Tibial nerve (tissue), 4 donors: ENCODE measurements around the gene LAMTOR5.

Source experiments
- CTCF ChIP-seq, 5 experiments: fragments of 200-600 bp in 3 of 5; fragments of 450-650 bp in 2 of 5; sonication (generic) in 3 of 5; IDR thresholded peaks; one replicate each; pipeline ENCODE4 v1.5.1; 2016 to 2019; ENCODE audit warnings: antibody characterized with exemption in 5 of 5, mild to moderate bottlenecking in 3 of 5, moderate library complexity in 2 of 5
- EP300 ChIP-seq, 2 donors: sonication (generic); formaldehyde crosslinking; IDR thresholded peaks; one replicate each; pipeline ENCODE4 v1.6.1; 2017; ENCODE audit warnings: antibody characterized with exemption in 2 of 2, mild to moderate bottlenecking in 1 of 2
- POLR2A ChIP-seq, 2 donors: fragments of 450-650 bp; IDR thresholded peaks; one replicate each; pipeline ENCODE4 v1.6.1; 2017; ENCODE audit warnings: antibody characterized with exemption in 2 of 2, mild to moderate bottlenecking in 2 of 2, moderate library complexity in 2 of 2

- TF ChIP-seq POLR2A (IDR thresholded peaks at IDR 0.05) (no peak), CTCF (IDR thresholded peaks at IDR 0.05) (no peak), EP300 (IDR thresholded peaks at IDR 0.05) (no peak)
Observed at GRCh38 chr1:110443451-110443850, 36.0 kb upstream of the LAMTOR5 start.
